GM18507 (cell line): Measurements from ENCODE around the gene HIPK4.
"Not testable (repeated sequence)": the region's sequence is repeated elsewhere in the genome, so short reads cannot be mapped to it uniquely, and the experiment has no call there.

Source experiments
- DNase-seq: peaks from one replicate; pipeline ENCODE4 v3.0.0; 2011; ENCODE audit warnings: low read depth; ENCODE audit not compliant: insufficient read length; ENCODE audit errors: extremely low spot score
- FAIRE-seq: peaks from 2 replicates; lab custom pipeline; 2011; peaks lifted over from hg19 to GRCh38; lab: Jason Lieb, UNC

Gene HIPK4

GRCh38 chr19:40370997-40371801 is 18.8 kb downstream of the HIPK4 start:
- FAIRE-seq: no peak
- no peak for DNase-seq

GRCh38 chr19:40370253-40370652 is 19.7 kb downstream of the HIPK4 start:
- not testable (repeated sequence) for DNase-seq, FAIRE-seq

- FAIRE-seq: no peak
- DNase-seq: no peak
Observed at GRCh38 chr19:40369797-40370196, 20.2 kb downstream of the HIPK4 start.

- no peak for FAIRE-seq
- no peak for DNase-seq
Observed at GRCh38 chr19:40367577-40368434, 22.2 kb downstream of the HIPK4 start.

- no peak for DNase-seq
Observed at GRCh38 chr19:40366697-40367561, 23.1 kb downstream of the HIPK4 start.

GRCh38 chr19:40365613-40366401 is 24.2 kb downstream of the HIPK4 start:
- DNase-seq: peak; percentile 60
- FAIRE-seq: no peak

More at GRCh38 chr19:40366697-40367561, 23.1 kb downstream of the HIPK4 start:
- no peak for FAIRE-seq

- no peak for FAIRE-seq
- no peak for DNase-seq
Observed at GRCh38 chr19:40365010-40365409, 25.0 kb downstream of the HIPK4 start.

- DNase-seq: no peak
- FAIRE-seq: no peak
Observed at GRCh38 chr19:40363069-40363468, 26.9 kb downstream of the HIPK4 start.

GRCh38 chr19:40362160-40362559 is 27.8 kb downstream of the HIPK4 start:
- DNase-seq (no peak), FAIRE-seq (no peak)

GRCh38 chr19:40360708-40361241 is 29.2 kb downstream of the HIPK4 start:
- FAIRE-seq (no peak), DNase-seq (no peak)

GRCh38 chr19:40360020-40360707 is 29.8 kb downstream of the HIPK4 start:
- no peak for FAIRE-seq

GRCh38 chr19:40358773-40359172 is 31.2 kb downstream of the HIPK4 start:
- DNase-seq: no peak

More at GRCh38 chr19:40360020-40360707, 29.8 kb downstream of the HIPK4 start:
- DNase-seq: no peak

GRCh38 chr19:40357640-40358039 is 32.3 kb downstream of the HIPK4 start:
- DNase-seq (no peak), FAIRE-seq (no peak)

More at GRCh38 chr19:40358773-40359172, 31.2 kb downstream of the HIPK4 start:
- peak; percentile 55 for FAIRE-seq

- FAIRE-seq: no peak
Observed at GRCh38 chr19:40356681-40357595, 33.0 kb downstream of the HIPK4 start.

GRCh38 chr19:40355975-40356680 is 33.9 kb downstream of the HIPK4 start:
- FAIRE-seq (peak; percentile 81), DNase-seq (no peak)

More at GRCh38 chr19:40356681-40357595, 33.0 kb downstream of the HIPK4 start:
- DNase-seq: no peak

GRCh38 chr19:40348961-40349507 is 40.9 kb downstream of the HIPK4 start:
- no peak for DNase-seq
- no peak for FAIRE-seq
